HL-60 (cell line): ENCODE data around the gene GGT7.

ENCODE experiments used
- GABPA ChIP-seq: IDR thresholded peaks from 2 replicates; pipeline ENCODE4 v1.6.1; 2012; ENCODE audit warnings: low read depth
- POLR2AphosphoS5 ChIP-seq: IDR thresholded peaks from 2 replicates; pipeline ENCODE4 v1.6.1; 2012; ENCODE audit warnings: low read depth
- TF ChIP-seq, protein P1 (sequence below): IDR thresholded peaks from one replicate; pipeline ENCODE4 v1.5.1; 2011; ENCODE audit warnings: low read length, control low read depth, inconsistent platforms; ENCODE audit not compliant: insufficient read depth

DNA sequence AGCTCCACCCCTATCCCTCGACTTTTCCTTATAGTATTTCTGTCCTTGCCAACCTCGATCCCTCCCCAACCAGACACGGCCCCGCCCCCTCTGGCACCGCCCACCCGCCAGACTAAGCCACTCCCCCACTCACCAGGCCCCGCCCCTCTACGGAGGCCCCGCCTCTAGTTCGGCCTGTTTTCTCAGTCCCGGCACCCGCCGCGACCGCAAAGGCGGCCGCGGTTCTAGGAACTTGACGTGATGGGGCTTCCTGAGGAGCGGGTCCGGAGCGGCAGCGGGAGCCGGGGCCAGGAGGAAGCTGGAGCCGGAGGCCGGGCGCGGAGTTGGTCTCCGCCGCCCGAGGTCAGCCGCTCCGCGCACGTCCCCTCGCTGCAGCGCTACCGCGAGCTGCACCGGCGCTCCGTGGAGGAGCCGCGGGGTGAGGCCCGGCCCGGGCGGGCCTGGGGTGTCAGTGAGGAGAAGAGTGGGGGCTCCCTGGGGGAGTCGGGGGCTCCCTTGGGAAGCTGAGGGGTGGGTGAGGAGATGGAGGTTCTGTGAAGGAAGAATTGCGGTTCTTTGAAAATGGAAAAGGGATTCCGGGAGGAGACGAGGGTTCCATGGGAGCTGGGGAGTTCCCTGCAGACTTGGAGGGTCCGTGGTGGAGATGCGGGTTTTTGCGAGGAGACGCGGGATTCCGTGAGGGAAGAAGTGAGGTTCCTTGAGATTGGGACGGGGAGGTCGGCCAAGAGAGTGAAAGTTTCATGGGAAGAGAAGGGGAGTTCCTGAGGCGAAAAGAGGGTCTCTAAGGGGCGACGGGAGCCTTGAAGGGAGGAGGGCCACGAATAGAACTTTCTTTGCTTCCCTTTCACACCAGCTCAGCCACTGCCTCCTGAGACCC is 4.0 kb upstream of the GGT7 start, which contains the start of gene ACSS2:
- TF ChIP-seq, protein P1, sequence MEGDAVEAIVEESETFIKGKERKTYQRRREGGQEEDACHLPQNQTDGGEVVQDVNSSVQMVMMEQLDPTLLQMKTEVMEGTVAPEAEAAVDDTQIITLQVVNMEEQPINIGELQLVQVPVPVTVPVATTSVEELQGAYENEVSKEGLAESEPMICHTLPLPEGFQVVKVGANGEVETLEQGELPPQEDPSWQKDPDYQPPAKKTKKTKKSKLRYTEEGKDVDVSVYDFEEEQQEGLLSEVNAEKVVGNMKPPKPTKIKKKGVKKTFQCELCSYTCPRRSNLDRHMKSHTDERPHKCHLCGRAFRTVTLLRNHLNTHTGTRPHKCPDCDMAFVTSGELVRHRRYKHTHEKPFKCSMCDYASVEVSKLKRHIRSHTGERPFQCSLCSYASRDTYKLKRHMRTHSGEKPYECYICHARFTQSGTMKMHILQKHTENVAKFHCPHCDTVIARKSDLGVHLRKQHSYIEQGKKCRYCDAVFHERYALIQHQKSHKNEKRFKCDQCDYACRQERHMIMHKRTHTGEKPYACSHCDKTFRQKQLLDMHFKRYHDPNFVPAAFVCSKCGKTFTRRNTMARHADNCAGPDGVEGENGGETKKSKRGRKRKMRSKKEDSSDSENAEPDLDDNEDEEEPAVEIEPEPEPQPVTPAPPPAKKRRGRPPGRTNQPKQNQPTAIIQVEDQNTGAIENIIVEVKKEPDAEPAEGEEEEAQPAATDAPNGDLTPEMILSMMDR = no peak
- TF ChIP-seq GABPA = no peak
- TF ChIP-seq POLR2AphosphoS5 = no peak; the same call in 1 of the 2 replicates
